Brain microvascular endothelial cell (primary cell): ENCODE measurements around the gene ZNF146.
A peak's percentile ranks its signal among the peaks of the same experiment; 100 is the strongest.
"Not testable (repeated sequence)": the region's sequence is repeated elsewhere in the genome, so short reads cannot be mapped to it uniquely, and the experiment has no call there.

Experiments
- DNase-seq: peaks from one replicate; pipeline ENCODE4 v3.0.0-alpha.2; 2020
- H3K27ac ChIP-seq: fragments of 250-450 bp; sonication (Bioruptor Pico); 2 replicates; pipeline ENCODE4 v1.5.1; 2020; ENCODE audit warnings: mild to moderate bottlenecking, moderate library complexity
- H3K27me3 ChIP-seq: fragments of 250-450 bp; sonication (Bioruptor Pico); replicated peaks from 2 replicates; pipeline ENCODE4 v1.5.1; 2020; ENCODE audit warnings: mild to moderate bottlenecking
- H3K36me3 ChIP-seq: fragments of 250-450 bp; sonication (Bioruptor Pico); replicated peaks from 2 replicates; pipeline ENCODE4 v1.5.1; 2020; ENCODE audit warnings: mild to moderate bottlenecking
- H3K4me3 ChIP-seq: 2 replicates; pipeline ENCODE4 v1.5.1; 2011; ENCODE audit warnings: low read depth, mild to moderate bottlenecking, control low read depth, low read length, moderate library complexity
- in situ Hi-C: cut with HindIII; loops from 2 replicates; pipeline ENCODE4 v1.10.0; 2017; ENCODE audit warnings: low sequenced_read_pairs, low pct_ligation_motif_present
- TF ChIP-seq, protein P1 (sequence below): IDR thresholded peaks from 2 replicates; pipeline ENCODE4 v1.5.1; 2011; ENCODE audit warnings: low read depth, mild to moderate bottlenecking, moderate library complexity, low read length, control low read depth, inconsistent platforms; ENCODE audit errors: missing control alignments

Gene ZNF146

DNA sequence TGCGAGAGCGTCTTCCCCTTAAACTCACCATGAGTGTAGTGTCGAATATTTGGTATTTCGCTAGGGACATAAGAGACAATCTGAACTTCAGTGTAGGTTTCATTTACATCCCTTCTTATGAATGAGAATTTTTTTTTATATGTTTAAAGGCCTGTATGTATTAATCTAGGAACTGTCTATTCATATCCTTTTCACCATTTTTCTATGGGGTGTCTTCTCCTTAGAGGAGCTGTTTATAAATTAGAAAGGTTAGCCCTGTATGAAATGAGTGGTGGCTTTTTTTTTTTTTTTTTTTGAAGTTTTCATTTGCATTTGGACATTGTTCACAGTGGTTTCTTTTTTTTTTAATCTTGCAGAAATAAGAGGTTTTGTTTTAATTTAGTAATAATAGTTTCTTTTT, 7.6 kb downstream of the ZNF146 start:
- Histone ChIP-seq H3K27ac (no peak overlapping the region), H3K36me3 (peaks cover 32% of the 10 kb centered on the region), H3K27me3 (no peaks in the 10 kb centered on the region), H3K4me3 (no peak overlapping the region)
- in situ Hi-C loops = no loop called here
- TF ChIP-seq, protein P1, sequence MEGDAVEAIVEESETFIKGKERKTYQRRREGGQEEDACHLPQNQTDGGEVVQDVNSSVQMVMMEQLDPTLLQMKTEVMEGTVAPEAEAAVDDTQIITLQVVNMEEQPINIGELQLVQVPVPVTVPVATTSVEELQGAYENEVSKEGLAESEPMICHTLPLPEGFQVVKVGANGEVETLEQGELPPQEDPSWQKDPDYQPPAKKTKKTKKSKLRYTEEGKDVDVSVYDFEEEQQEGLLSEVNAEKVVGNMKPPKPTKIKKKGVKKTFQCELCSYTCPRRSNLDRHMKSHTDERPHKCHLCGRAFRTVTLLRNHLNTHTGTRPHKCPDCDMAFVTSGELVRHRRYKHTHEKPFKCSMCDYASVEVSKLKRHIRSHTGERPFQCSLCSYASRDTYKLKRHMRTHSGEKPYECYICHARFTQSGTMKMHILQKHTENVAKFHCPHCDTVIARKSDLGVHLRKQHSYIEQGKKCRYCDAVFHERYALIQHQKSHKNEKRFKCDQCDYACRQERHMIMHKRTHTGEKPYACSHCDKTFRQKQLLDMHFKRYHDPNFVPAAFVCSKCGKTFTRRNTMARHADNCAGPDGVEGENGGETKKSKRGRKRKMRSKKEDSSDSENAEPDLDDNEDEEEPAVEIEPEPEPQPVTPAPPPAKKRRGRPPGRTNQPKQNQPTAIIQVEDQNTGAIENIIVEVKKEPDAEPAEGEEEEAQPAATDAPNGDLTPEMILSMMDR = no peak
- no peak for DNase-seq

DNA sequence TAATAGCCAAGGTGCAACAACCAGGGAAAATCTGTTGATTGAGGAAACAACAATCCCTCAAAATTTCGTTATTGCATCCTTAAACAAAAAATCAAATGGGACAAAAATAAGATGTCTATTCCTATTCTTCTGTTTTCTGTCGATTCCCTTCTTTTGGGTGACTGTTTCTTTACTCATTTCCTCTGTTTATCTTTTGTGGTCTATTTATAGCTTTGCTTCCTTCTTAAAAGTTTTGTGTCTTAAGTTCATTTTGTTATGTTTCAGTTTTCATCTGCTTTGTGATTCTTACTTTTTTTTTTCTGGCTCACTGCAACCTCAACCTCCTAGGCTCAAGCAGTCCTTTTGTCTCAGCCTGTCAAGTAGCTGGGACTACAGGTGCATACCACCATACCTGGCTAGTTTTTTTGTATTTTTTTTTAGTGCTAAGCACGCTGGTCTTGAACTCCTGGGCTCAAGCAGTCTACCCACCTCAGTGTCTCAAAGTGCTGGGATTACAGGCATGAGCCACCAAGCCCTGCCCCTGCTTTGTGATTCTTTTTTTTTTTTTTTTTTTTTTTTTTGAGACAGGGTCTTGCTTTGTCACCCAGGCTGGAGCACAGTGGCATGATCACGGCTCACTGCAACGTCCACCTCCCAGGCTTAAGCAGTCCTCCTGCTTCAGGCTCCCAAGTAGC, 10.4 kb downstream of the ZNF146 start:
- Histone ChIP-seq H3K27me3 (no peaks in the 10 kb centered on the region), H3K27ac (peak overlapping the region; percentile 15), H3K36me3 (peaks cover 45% of the 10 kb centered on the region), H3K4me3 (no peak overlapping the region)
- TF ChIP-seq, protein P1 = no peak
- in situ Hi-C loops = no loop called here
- no peak for DNase-seq

DNA sequence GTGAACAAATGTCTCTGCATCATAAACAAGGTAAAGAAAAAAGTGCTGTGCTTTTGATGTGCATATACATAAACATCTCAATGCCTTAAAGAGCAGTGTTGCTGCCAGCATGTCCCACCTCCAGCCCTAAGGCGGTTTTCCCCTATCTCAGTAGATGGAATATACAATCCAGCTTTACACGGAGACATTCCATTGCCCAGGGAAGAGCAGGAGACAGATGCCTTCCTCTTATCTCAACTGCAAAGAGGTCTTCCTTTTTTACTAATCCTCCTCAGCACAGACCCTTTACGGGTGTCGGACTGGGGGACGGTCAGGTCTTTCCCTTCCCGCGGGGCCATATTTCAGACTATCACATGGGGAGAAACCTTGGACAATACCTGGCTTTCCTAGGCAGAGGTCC, 18.7 kb downstream of the ZNF146 start:
- DNase-seq, H3K27ac ChIP-seq, in situ Hi-C loops, H3K4me3 ChIP-seq, H3K27me3 ChIP-seq: not testable (repeated sequence)
- H3K36me3 ChIP-seq = peaks cover 80% of the 10 kb centered on the region

DNA sequence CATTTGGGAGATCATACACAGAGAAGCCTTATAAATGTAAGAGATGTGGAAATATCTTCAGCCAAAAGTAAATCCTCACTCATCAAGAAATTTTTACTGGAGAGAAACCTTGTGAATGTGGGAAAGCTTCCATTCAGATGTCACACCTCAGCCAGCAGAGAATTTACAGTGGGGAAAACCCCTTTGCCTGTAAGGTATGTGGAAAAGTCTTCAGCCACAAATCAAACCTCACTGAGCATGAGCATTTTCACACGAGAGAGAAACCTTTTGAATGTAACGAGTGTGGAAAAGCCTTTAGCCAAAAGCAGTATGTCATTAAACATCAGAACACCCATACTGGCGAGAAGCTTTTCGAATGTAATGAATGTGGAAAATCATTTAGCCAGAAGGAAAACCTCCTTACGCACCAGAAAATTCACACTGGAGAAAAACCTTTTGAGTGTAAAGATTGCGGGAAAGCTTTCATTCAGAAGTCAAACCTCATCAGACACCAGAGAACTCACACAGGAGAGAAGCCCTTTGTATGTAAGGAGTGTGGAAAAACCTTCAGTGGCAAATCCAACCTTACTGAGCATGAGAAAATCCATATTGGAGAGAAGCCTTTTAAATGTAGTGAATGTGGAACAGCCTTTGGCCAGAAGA, 21.5 kb downstream of the ZNF146 start:
- in situ Hi-C loops = no loop called here
- H3K36me3 ChIP-seq = peaks cover 65% of the 10 kb centered on the region
- H3K4me3 ChIP-seq = no peak overlapping the region
- no peaks in the 10 kb centered on the region for H3K27me3 ChIP-seq
- no peak for DNase-seq
- TF ChIP-seq, protein P1 = no peak
- H3K27ac ChIP-seq = no peak overlapping the region

DNA sequence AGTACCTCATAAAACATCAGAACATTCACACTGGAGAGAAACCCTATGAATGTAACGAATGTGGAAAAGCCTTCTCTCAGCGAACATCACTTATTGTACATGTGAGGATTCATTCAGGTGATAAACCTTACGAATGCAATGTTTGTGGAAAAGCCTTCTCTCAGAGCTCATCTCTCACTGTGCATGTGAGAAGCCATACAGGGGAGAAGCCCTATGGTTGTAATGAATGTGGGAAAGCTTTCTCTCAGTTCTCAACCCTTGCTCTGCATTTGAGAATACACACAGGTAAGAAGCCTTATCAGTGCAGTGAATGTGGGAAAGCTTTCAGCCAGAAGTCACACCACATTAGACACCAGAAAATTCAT, 22.0 kb downstream of the ZNF146 start:
- TF ChIP-seq, protein P1 = no peak
- H3K36me3 ChIP-seq = peaks cover 62% of the 10 kb centered on the region
- in situ Hi-C loops = no loop called here
- no peak overlapping the region for H3K4me3 ChIP-seq
- no peaks in the 10 kb centered on the region for H3K27me3 ChIP-seq
- DNase-seq = no peak
- no peak overlapping the region for H3K27ac ChIP-seq

DNA sequence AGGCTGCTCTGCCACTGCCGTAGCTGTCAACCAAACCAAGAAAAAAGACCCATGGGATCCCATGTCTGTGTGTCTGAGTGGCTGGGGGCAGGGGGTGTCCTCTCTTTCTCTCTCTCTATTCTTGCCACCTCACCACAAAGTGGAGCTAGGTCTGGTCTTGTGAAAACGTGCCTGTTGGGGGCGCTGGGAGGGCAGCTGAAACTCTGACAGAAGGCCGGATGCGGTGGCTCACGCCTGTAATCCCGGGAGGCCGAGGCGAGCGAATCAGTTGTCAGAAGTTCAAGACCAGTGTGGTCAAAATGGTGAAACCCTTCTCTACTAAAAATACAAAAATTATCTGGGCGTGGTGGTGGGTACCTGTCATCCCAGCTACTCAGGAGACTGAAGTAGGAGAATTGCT, 29.2 kb downstream of the ZNF146 start:
- no peak for DNase-seq
- no peak overlapping the region for H3K4me3 ChIP-seq
- TF ChIP-seq, protein P1 = no peak
- peaks cover 11% of the 10 kb centered on the region for H3K27me3 ChIP-seq
- in situ Hi-C loops = no loop called here
- no peak overlapping the region for H3K27ac ChIP-seq
- no peaks in the 10 kb centered on the region for H3K36me3 ChIP-seq
